BE2C (cell line): ENCODE data around the gene GADD45A.

ENCODE experiments used
- DNase-seq: peaks from one replicate; pipeline ENCODE4 v3.0.0-alpha.2; 2020
- H3K27me3 ChIP-seq: fragments of 250-450 bp; sonication (Bioruptor Pico); 2 replicates; pipeline ENCODE4 v1.5.1; 2020; ENCODE audit warnings: mild to moderate bottlenecking
- H3K36me3 ChIP-seq: fragments of 250-450 bp; sonication (Bioruptor Pico); 2 replicates; pipeline ENCODE4 v1.5.1; 2020; ENCODE audit warnings: mild to moderate bottlenecking
- H3K4me1 ChIP-seq: fragments of 250-450 bp; sonication (Bioruptor Pico); 2 replicates; pipeline ENCODE4 v1.5.1; 2020
- H3K4me3 ChIP-seq: 2 replicates; pipeline ENCODE4 v1.5.1; 2011; ENCODE audit warnings: low read depth, low read length
- H3K9me3 ChIP-seq: fragments of 250-450 bp; sonication (Bioruptor Pico); 2 replicates; pipeline ENCODE4 v1.5.1; 2020
- CTCF ChIP-seq: IDR thresholded peaks from 2 replicates; pipeline ENCODE4 v1.5.1; 2012; ENCODE audit warnings: mild to moderate bottlenecking, low read depth, low read length

GADD45A gene

DNA sequence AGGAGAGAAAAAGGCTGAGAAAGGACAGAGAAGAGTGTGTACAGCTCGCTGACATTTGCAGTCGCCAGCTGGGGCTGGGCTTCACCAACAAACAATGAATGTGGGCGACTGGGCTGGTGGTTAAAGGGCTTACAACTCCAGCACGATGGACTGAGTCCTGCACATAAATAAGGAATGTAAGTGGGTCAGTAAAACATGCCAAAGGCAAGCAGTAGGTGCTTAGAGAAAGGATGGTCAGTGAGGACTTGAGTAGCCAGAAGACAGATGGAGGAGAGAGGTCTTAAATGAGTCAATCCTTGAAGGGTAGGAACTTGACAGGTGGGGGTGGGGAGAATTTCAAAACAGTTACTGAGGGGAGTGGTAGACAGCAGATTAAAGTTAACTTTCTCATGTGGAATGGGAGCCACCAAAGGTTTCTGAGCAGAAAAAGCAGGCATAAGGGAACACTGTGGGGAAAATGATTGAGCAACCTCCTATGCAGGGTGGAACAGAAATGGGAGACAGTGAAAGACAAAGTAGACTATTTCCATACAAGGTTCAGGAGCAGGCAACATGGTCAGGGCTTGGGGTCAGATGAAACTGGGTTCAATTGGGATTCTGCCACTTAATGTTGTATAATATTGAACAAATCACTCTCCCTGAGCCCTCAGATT, 37.4 kb downstream of the GADD45A start:
- no peak for DNase-seq
- H3K4me1 ChIP-seq = no peaks in the 10 kb centered on the region; the same call in 1 of the 2 replicates
- H3K9me3 ChIP-seq = no peaks in the 10 kb centered on the region
- H3K4me3 ChIP-seq = no peak overlapping the region
- no peaks in the 10 kb centered on the region for H3K27me3 ChIP-seq
- H3K36me3 ChIP-seq = no peaks in the 10 kb centered on the region
- TF ChIP-seq CTCF = no peak

DNA sequence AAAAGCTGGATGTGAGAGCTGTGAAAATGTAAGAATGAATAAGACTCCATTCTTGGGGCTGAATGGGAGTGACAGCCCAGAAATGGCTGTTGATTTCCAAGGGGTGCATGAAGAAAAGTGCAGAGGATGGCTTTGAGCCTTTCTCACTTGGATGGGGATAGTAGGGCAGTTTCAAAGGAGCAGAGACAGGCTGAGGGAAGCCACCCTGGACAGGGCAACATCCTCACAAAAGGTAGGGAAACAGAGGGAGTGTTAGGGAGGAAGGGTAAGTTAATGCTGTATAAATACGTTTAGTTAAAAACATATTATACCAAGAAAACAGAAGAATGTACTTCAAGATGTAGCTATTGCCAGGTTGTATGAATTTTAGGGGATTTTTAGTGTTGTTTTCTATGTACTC, 38.1 kb downstream of the GADD45A start:
- TF ChIP-seq CTCF = no peak
- no peaks in the 10 kb centered on the region for H3K27me3 ChIP-seq
- H3K4me3 ChIP-seq = no peak overlapping the region
- H3K4me1 ChIP-seq = no peaks in the 10 kb centered on the region; the same call in 1 of the 2 replicates
- H3K36me3 ChIP-seq = no peaks in the 10 kb centered on the region
- no peak for DNase-seq
- H3K9me3 ChIP-seq = no peaks in the 10 kb centered on the region

DNA sequence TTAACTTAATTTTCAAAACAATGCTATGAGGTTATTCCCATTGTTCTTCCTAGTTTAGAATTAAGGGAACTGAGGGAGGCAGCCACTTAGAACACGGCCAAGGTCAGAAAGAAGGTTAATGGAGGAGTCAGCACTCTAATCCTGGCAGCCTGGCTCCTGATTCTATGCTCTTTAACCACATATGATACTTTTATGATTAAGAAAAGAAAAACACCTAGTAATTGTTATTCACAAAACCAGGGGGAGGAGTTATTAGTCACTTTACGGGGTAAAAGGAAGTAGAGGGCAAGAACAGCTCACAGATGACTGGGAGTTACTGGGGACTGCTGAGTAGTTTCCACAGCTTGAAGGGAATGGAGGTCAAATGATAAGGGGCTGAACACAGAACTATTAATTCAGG, 38.6 kb downstream of the GADD45A start:
- H3K36me3 ChIP-seq = no peaks in the 10 kb centered on the region
- DNase-seq = no peak
- no peaks in the 10 kb centered on the region for H3K27me3 ChIP-seq
- TF ChIP-seq CTCF = no peak
- no peak overlapping the region for H3K4me3 ChIP-seq
- no peaks in the 10 kb centered on the region; the same call in 1 of the 2 replicates for H3K4me1 ChIP-seq
- H3K9me3 ChIP-seq = no peaks in the 10 kb centered on the region

DNA sequence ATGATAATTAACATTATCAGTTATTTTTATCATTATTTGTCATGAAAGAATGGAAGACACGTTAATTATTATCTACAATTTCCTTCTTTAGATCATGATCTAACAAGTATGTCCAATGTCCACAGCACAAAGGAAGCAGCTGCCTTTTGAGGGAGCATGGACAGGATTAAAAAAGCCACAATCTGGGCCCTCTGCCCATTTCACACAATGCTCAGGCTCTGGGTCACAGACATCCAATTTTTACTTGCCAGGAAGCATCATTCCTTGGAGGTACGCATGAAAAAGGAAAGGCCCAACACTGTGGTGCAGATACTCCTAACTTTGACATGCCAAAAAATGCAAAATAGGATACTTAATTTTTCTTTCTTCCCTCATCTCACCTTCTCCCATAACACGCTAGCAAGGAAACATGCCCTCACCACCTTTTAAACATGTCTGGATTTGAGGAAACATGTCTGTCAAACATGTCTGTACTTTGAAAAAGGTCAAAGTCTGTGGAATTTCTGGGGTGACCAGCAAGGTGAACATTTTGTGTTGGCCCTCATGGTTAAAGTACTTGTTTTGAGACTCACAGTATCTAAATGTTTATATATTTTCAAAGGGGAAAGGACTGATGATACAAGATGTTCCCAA, 40.0 kb downstream of the GADD45A start:
- Histone ChIP-seq H3K9me3 (no peaks in the 10 kb centered on the region), H3K4me1 (no peaks in the 10 kb centered on the region), H3K36me3 (no peaks in the 10 kb centered on the region), H3K4me3 (no peak overlapping the region), H3K27me3 (no peaks in the 10 kb centered on the region)
- TF ChIP-seq CTCF = no peak
- DNase-seq = no peak

- no peak for DNase-seq
- H3K4me1 ChIP-seq = no peaks in the 10 kb centered on the region
These were observed 41.2 kb downstream of the GADD45A start for GRCh38 chr1:67726224-67726623.

More at GRCh38 chr1:67726224-67726623, 41.2 kb downstream of the GADD45A start:
- TF ChIP-seq CTCF = no peak
- no peaks in the 10 kb centered on the region for H3K9me3 ChIP-seq
- H3K4me3 ChIP-seq = no peak overlapping the region
- no peaks in the 10 kb centered on the region for H3K36me3 ChIP-seq
- H3K27me3 ChIP-seq = no peaks in the 10 kb centered on the region
